Neural cell (in vitro differentiated cells): ENCODE measurements around the gene CHD2. TPM values are rescaled to one million over a fixed set of nuclear protein-coding genes. Genes with fewer than 3 reads are reported as not detected.
"Not testable (repeated sequence)": the region's sequence is repeated elsewhere in the genome, so short reads cannot be mapped to it uniquely, and the experiment has no call there.

Source experiments
- H2AFZ ChIP-seq: fragments of 200-600, 300-800 bp; sonication (generic), shearing (Covaris generic); 2 replicates; pipeline ENCODE4 v1.6.0; 2014; ENCODE audit warnings: low read depth, mild to moderate bottlenecking, antibody characterized with exemption, low read length, moderate library complexity
- H3F3A ChIP-seq: fragments of 200-600 bp; shearing (Covaris generic); 2 replicates; pipeline ENCODE4 v1.6.1; 2016; ENCODE audit warnings: mild to moderate bottlenecking, moderate library complexity, mixed read lengths, antibody characterized with exemption, low read length; ENCODE audit not compliant: insufficient read depth, poor library complexity, severe bottlenecking
- H3K27ac ChIP-seq: fragments of 200-600, 300-800 bp; sonication (generic), shearing (Covaris generic); 2 replicates; pipeline ENCODE4 v1.5.1; 2014; ENCODE audit warnings: mild to moderate bottlenecking, low read length, moderate library complexity
- H3K27me3 ChIP-seq: fragments of 300-800, 200-600 bp; sonication (generic), shearing (Covaris generic); 2 replicates; pipeline ENCODE4 v1.6.0; 2014; ENCODE audit warnings: mild to moderate bottlenecking, low read depth, low read length, moderate library complexity; ENCODE audit not compliant: insufficient read depth
- H3K36me3 ChIP-seq: fragments of 300-800, 200-600 bp; sonication (generic), shearing (Covaris generic); 2 replicates; pipeline ENCODE4 v1.5.1; 2014; ENCODE audit warnings: mild to moderate bottlenecking, antibody characterized with exemption, low read length, moderate library complexity; ENCODE audit not compliant: insufficient read depth
- H3K4me2 ChIP-seq: fragments of 300-800, 200-600 bp; sonication (generic), shearing (Covaris generic); 2 replicates; pipeline ENCODE4 v1.6.0; 2014; ENCODE audit warnings: mild to moderate bottlenecking, low read length
- H3K4me3 ChIP-seq: fragments of 300-800, 200-600 bp; sonication (generic), shearing (Covaris generic); 2 replicates; pipeline ENCODE4 v1.5.1; 2014; ENCODE audit warnings: mild to moderate bottlenecking, low read length, moderate library complexity
- H3K79me2 ChIP-seq: fragments of 200-600 bp; shearing (Covaris generic); replicated peaks from 2 replicates; pipeline ENCODE4 v1.6.0; 2014; ENCODE audit warnings: mild to moderate bottlenecking, low read length, moderate library complexity; ENCODE audit not compliant: insufficient read depth
- H3K9ac ChIP-seq: fragments of 300-800, 200-600 bp; sonication (generic), shearing (Covaris generic); 2 replicates; pipeline ENCODE4 v1.6.1; 2016; ENCODE audit warnings: mild to moderate bottlenecking, low read length, mixed read lengths
- H3K9me2 ChIP-seq: fragments of 200-600 bp; shearing (Covaris generic); 2 replicates; pipeline ENCODE4 v1.6.1; 2016; ENCODE audit warnings: mild to moderate bottlenecking, low read length, mixed read lengths; ENCODE audit not compliant: insufficient read depth
- H3K9me3 ChIP-seq: fragments of 200-600, 300-800 bp; sonication (generic), shearing (Covaris generic); 2 replicates; pipeline ENCODE4 v1.6.1; 2016; ENCODE audit warnings: mild to moderate bottlenecking, mixed run types, low read length, moderate library complexity, mixed read lengths
- H4K20me1 ChIP-seq: fragments of 200-600 bp; shearing (Covaris generic); 2 replicates; pipeline ENCODE4 v1.6.1; 2016; ENCODE audit warnings: mild to moderate bottlenecking, mixed run types; ENCODE audit not compliant: insufficient read depth
- EP300 ChIP-seq: fragments of 450-650 bp; conservative IDR thresholded peaks from 2 replicates; pipeline ENCODE4 v1.6.1; 2014; ENCODE audit warnings: antibody characterized with exemption, mild to moderate bottlenecking, moderate library complexity; ENCODE audit not compliant: poor library complexity, severe bottlenecking
- EZH2 ChIP-seq: fragments of 200-600, 300-800 bp; shearing (Covaris generic), sonication (generic); IDR thresholded peaks from 2 replicates; pipeline ENCODE4 v1.6.1; 2014; ENCODE audit warnings: antibody characterized with exemption, low read length, borderline replicate concordance, mild to moderate bottlenecking; ENCODE audit not compliant: insufficient read depth, poor library complexity, severe bottlenecking
- MXI1 ChIP-seq: fragments of 450-650 bp; conservative IDR thresholded peaks from 2 replicates; pipeline ENCODE4 v1.6.1; 2014; ENCODE audit warnings: antibody characterized with exemption, mild to moderate bottlenecking; ENCODE audit not compliant: poor library complexity, severe bottlenecking
- POLR2AphosphoS5 ChIP-seq: IDR thresholded peaks from 2 replicates; pipeline ENCODE4 v1.6.1; 2012
- RAD21 ChIP-seq: fragments of 450-650 bp; conservative IDR thresholded peaks from 2 replicates; pipeline ENCODE4 v1.6.1; 2014; ENCODE audit warnings: antibody characterized with exemption, mild to moderate bottlenecking, moderate library complexity
- SMC3 ChIP-seq: fragments of 450-650 bp; conservative IDR thresholded peaks from 2 replicates; pipeline ENCODE4 v1.6.1; 2014; ENCODE audit warnings: antibody characterized with exemption, mild to moderate bottlenecking, moderate library complexity; ENCODE audit not compliant: poor library complexity
- TAF1 ChIP-seq: IDR thresholded peaks from 2 replicates; pipeline ENCODE4 v1.6.1; 2012; ENCODE audit warnings: low read depth
- polyA plus RNA-seq: library from polyadenylated mRNA; depleted of rRNA; stranded (reverse); fragments of >200 nt; gene quantifications from 2 replicates; pipeline ENCODE4 v1.2.3, GENCODE V29; 2014
- TF ChIP-seq, protein P1 (sequence below): fragments of 450-650 bp; IDR thresholded peaks from 2 replicates; pipeline ENCODE4 v1.5.1; 2014; ENCODE audit warnings: antibody characterized with exemption, mild to moderate bottlenecking, moderate library complexity; ENCODE audit not compliant: poor library complexity, severe bottlenecking
- TF ChIP-seq, protein P2 (sequence below): IDR thresholded peaks from 2 replicates; pipeline ENCODE4 v1.6.1; 2012; ENCODE audit warnings: borderline replicate concordance

Gene CHD2
- polyA plus RNA-seq, 1 donor from 2014 or later: 113 TPM

DNA sequence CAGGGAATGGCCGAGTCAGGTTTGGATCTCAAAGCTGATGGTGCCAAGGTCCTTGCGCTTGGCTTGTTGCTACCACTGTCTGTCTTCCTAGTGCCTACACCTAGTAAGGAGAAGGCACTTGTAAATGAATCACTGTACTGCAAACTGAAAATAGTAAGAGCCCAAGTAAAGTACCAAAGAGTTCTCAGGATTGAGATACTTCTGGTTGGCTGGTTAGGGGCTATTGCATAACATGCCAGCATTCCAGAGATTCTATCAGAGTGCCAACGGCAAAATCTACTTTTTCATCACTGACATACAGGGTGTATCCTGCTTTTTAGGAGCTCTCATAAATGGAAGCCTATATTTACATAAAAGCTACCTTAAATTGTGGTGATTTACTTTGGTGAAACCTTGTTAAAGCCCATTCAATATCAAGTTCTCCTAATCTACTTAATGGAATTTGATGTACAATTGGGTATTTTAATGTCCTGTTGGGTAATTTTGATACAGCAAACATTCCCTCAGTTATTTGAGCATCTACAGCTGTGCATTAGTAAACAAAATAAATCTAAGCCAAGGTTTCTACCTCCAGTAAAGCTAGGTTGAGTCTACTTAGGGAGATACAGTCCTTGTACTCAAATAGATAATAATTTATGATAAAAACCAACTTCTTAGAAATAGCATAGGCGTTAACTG, 30.7 kb upstream of the CHD2 start:
- no peak overlapping the region for H3K4me3 ChIP-seq
- no peaks in the 10 kb centered on the region for H3K36me3 ChIP-seq
- H3K9me2 ChIP-seq: no peaks in the 10 kb centered on the region
- no peaks in the 10 kb centered on the region for H4K20me1 ChIP-seq
- H3K27ac ChIP-seq: no peak overlapping the region
- no peak overlapping the region for H3K9ac ChIP-seq
- H3K4me2 ChIP-seq: no peak overlapping the region
- H3K79me2 ChIP-seq: no peaks in the 10 kb centered on the region
- H3K27me3 ChIP-seq: no peaks in the 10 kb centered on the region
- no peaks in the 10 kb centered on the region for H3K9me3 ChIP-seq
- H3F3A ChIP-seq: no peaks in the 10 kb centered on the region
- TF ChIP-seq EP300 (no peak), SMC3 (no peak), TAF1 (no peak)
- TF ChIP-seq, protein P1, sequence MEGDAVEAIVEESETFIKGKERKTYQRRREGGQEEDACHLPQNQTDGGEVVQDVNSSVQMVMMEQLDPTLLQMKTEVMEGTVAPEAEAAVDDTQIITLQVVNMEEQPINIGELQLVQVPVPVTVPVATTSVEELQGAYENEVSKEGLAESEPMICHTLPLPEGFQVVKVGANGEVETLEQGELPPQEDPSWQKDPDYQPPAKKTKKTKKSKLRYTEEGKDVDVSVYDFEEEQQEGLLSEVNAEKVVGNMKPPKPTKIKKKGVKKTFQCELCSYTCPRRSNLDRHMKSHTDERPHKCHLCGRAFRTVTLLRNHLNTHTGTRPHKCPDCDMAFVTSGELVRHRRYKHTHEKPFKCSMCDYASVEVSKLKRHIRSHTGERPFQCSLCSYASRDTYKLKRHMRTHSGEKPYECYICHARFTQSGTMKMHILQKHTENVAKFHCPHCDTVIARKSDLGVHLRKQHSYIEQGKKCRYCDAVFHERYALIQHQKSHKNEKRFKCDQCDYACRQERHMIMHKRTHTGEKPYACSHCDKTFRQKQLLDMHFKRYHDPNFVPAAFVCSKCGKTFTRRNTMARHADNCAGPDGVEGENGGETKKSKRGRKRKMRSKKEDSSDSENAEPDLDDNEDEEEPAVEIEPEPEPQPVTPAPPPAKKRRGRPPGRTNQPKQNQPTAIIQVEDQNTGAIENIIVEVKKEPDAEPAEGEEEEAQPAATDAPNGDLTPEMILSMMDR: no peak
- no peak overlapping the region for H2AFZ ChIP-seq

DNA sequence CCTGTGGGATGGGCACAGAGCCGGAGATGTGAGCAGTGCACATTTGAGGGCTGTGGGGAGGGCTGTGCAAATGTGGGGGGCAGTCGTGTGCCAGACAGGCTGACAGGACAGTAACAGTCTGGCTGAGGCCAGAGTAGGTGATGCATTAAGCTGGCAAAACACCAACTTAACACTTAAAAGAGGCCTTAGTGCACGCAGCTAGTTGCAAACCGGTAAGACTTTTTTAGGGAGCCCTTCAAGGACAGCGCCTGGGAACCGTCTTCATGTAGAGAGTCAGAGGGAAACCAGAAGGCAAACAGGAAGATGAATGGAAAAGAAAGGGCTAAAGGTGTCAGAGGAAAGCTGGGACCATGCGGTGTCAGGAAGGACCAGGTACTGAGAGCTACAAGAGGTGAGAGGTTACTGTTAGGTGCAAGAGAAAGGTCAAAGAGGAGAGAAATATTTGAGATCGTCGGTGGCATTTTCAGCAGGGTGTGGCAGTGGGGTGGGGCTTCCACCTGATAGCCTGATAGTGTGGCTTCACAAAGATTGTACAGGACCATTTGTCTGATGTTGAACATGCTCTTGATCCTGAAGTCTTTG, 30.0 kb upstream of the CHD2 start:
- H3K9me3 ChIP-seq: no peaks in the 10 kb centered on the region
- H3K9me2 ChIP-seq: no peaks in the 10 kb centered on the region
- no peaks in the 10 kb centered on the region for H3K27me3 ChIP-seq
- no peaks in the 10 kb centered on the region for H3F3A ChIP-seq
- no peaks in the 10 kb centered on the region for H3K36me3 ChIP-seq
- no peak overlapping the region for H3K27ac ChIP-seq
- no peak overlapping the region for H3K4me2 ChIP-seq
- no peak overlapping the region for H3K9ac ChIP-seq
- no peaks in the 10 kb centered on the region for H4K20me1 ChIP-seq
- H3K79me2 ChIP-seq: no peaks in the 10 kb centered on the region
- TF ChIP-seq, protein P1: no peak
- TF ChIP-seq TAF1 (no peak), EP300 (no peak), EZH2 (no peak), POLR2AphosphoS5 (no peak), SMC3 (no peak), MXI1 (no peak), RAD21 (no peak)
- TF ChIP-seq, protein P2, sequence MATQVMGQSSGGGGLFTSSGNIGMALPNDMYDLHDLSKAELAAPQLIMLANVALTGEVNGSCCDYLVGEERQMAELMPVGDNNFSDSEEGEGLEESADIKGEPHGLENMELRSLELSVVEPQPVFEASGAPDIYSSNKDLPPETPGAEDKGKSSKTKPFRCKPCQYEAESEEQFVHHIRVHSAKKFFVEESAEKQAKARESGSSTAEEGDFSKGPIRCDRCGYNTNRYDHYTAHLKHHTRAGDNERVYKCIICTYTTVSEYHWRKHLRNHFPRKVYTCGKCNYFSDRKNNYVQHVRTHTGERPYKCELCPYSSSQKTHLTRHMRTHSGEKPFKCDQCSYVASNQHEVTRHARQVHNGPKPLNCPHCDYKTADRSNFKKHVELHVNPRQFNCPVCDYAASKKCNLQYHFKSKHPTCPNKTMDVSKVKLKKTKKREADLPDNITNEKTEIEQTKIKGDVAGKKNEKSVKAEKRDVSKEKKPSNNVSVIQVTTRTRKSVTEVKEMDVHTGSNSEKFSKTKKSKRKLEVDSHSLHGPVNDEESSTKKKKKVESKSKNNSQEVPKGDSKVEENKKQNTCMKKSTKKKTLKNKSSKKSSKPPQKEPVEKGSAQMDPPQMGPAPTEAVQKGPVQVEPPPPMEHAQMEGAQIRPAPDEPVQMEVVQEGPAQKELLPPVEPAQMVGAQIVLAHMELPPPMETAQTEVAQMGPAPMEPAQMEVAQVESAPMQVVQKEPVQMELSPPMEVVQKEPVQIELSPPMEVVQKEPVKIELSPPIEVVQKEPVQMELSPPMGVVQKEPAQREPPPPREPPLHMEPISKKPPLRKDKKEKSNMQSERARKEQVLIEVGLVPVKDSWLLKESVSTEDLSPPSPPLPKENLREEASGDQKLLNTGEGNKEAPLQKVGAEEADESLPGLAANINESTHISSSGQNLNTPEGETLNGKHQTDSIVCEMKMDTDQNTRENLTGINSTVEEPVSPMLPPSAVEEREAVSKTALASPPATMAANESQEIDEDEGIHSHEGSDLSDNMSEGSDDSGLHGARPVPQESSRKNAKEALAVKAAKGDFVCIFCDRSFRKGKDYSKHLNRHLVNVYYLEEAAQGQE: no peak
- H2AFZ ChIP-seq: no peak overlapping the region
- H3K4me3 ChIP-seq: no peak overlapping the region

DNA sequence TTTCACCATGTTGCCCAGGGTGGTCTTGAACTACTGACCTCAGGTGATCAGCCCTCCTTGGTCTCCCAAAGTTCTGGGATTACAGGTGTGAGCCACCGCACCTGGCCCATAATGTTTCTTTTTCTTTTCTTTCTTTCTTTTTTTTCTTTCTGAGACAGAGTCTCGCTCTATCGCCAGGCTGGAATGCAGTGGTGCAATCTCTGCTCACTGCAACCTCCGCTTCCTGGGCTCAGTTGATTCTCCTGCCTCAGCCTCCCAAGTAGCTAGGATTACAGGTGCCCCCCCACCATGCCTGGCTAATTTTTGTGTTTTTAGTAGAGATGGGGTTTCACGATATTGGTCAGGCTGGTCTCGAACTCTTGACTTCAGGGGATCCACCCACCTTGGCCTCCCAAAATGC, 27.2 kb upstream of the CHD2 start:
- not testable (repeated sequence) for H3K4me2 ChIP-seq, H3K79me2 ChIP-seq, H3K36me3 ChIP-seq, H3F3A ChIP-seq, H3K9me2 ChIP-seq, H3K9me3 ChIP-seq, H3K27ac ChIP-seq, H3K4me3 ChIP-seq, H3K9ac ChIP-seq, H3K27me3 ChIP-seq, H4K20me1 ChIP-seq, H2AFZ ChIP-seq
